ENCODE measurements around the gene PPP2R1B.
"Not testable (repeated sequence)": the region's sequence is repeated elsewhere in the genome, so short reads cannot be mapped to it uniquely, and the experiment has no call there.

PPP2R1B gene

DNA sequence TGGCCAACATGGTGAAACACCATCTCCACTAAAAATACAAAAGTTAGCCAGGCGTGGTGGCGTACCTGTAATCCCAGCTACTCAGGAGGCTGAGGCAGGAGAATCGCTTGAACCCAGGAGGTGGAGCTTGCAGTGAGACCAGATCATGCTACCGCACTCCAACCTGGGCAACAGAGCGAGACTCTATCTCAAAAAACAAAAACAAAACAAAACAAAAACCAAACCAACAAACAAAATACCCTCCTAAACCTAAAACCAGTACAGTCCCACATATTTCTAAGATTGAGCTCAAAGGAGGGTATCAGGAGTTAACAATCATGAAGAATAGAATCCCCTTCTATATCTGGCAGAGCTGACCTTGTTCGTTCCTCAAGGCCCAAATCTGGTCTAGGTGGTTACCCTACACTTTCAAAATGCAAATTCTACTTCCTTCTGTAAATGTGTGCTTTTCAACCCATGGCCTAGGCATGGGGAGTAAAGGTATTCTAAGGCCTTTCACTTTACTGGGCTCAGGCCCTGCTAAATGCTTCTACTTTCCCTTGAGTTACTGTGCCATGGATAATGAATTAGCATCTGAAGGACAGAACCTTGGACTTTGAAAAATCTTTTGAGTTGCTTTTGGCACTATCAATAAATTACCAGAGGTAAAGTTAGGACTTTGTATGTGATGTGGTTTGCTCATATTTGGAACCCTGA lies 10.4 kb upstream of the PPP2R1B start:
- no peak for DNase-seq (ENCODE audit: low read depth in 2 of 2)
- no peak overlapping the region for H3K4me3 ChIP-seq (replicated peaks in 1 of 2; ENCODE audit: low read depth in 2 of 2, low read length in 2 of 2)
- TF ChIP-seq, protein P1, sequence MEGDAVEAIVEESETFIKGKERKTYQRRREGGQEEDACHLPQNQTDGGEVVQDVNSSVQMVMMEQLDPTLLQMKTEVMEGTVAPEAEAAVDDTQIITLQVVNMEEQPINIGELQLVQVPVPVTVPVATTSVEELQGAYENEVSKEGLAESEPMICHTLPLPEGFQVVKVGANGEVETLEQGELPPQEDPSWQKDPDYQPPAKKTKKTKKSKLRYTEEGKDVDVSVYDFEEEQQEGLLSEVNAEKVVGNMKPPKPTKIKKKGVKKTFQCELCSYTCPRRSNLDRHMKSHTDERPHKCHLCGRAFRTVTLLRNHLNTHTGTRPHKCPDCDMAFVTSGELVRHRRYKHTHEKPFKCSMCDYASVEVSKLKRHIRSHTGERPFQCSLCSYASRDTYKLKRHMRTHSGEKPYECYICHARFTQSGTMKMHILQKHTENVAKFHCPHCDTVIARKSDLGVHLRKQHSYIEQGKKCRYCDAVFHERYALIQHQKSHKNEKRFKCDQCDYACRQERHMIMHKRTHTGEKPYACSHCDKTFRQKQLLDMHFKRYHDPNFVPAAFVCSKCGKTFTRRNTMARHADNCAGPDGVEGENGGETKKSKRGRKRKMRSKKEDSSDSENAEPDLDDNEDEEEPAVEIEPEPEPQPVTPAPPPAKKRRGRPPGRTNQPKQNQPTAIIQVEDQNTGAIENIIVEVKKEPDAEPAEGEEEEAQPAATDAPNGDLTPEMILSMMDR (IDR thresholded peaks at IDR 0.05; ENCODE audit: low read depth, low read length), result no peak

DNA sequence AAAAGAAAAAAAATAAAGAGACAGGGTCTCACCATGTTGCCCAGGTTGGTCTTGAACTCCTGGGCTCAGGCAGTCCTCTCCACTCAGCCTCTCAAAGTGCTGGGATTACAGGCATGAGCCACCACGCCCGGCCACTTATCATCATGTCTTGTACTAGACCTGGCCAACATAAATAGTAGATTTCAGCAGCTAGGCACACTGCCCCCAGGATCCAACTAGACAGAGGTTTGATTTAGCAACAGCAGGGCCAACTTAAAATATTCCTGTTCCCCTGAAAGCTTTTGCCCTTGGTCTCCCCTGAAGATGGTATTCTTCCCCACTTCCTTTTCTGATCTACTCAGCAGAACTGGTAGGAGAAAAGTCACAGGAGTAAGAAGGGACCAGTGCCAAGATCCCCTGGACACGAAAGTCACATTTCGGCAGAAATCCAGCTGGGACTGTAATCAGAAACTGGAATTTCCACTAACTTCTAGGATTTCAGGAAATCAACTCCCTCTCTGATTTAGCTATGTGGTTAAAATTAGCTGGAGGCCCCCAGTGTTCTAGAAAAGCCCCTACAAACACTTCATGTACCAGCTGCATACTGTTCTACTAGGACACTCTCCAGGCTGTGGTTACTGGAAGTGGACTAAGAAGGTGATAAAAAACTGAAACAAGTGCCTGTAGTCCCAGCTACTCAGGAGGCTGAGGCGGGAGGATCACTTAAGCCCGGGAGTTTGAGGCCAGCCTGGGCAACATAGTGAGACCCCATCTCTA lies 8.9 kb upstream of the PPP2R1B start:
- no peak overlapping the region for H3K4me3 ChIP-seq (replicated peaks in 1 of 2; ENCODE audit: low read depth in 2 of 2, low read length in 2 of 2)
- TF ChIP-seq, protein P1 (IDR thresholded peaks at IDR 0.05; ENCODE audit: low read depth, low read length), result no peak
- DNase-seq (ENCODE audit: low read depth in 2 of 2), result peak; percentile 41 to 82

DNA sequence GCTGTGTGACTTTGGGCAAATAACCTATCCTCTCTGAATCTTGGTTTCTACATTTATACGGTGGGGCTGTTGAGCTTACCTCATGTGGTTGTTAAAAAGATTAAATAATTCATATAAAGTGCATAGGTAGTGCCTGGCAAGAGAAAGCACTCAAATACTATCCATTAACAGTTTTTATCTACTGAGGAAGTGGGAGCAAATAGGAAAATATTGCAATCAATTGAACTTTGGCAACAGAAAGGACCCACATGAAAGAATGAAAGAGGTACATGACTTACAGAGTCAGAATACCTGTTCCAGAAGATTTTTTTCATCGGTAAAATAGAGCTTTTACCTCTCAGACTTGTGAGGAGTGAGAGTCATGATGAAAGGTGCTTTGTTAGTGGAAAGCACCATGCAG lies 6.3 kb upstream of the PPP2R1B start:
- no peak for DNase-seq (ENCODE audit: low read depth in 2 of 2)
- H3K4me3 ChIP-seq (replicated peaks in 1 of 2; ENCODE audit: low read depth in 2 of 2, low read length in 2 of 2), result no peak overlapping the region
- TF ChIP-seq, protein P1 (IDR thresholded peaks at IDR 0.05; ENCODE audit: low read depth, low read length), result no peak

DNA sequence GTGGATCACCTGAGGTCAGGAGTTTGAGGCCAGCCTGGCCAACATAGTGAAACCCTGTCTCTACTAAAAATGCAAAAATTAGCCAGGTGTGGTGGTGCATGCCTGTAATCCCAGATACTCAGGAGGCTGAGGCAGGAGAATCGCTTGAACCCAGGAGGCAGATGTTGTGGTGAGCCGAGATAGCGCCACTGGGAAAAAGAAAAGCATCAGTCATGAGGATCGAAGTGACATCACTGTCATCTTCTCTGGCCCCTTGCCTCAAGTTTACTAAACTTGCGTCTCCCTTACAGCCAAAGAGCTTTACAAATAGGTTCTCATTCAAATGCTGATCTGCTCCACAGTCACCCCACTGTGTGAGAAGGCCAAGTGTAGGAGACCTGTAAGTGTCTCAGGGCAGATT lies 5.0 kb upstream of the PPP2R1B start:
- not testable (repeated sequence) for H3K4me3 ChIP-seq (replicated peaks in 1 of 2; ENCODE audit: low read depth in 2 of 2, low read length in 2 of 2); DNase-seq (ENCODE audit: low read depth in 2 of 2)

DNA sequence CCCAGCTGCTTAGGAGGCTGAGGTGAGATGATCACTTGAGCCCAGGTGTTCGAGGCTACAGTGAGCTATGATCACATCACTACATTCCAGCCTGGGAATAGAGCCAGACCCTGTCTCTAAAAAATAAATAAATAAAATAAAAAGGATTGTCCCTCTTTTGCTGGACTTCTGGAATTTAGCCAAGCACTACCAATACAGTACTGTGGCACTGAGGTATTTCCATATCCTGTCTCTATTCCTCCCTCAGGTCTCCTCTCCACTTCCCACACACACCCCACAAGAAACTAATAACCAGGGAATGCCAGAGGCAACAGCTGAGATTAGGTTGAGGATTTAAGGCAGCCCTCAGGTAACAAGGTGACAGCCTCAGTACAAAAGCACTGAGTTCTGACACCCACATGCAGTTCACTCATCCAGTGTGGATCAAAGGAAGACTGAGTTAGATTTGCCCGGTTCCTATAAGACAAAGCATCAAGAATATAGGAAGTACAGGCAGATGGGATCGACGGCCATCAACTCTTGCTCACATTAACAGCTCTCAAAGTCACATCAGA lies 4.5 kb upstream of the PPP2R1B start:
- TF ChIP-seq, protein P1 (IDR thresholded peaks at IDR 0.05; ENCODE audit: low read depth, low read length), result no peak

DNA sequence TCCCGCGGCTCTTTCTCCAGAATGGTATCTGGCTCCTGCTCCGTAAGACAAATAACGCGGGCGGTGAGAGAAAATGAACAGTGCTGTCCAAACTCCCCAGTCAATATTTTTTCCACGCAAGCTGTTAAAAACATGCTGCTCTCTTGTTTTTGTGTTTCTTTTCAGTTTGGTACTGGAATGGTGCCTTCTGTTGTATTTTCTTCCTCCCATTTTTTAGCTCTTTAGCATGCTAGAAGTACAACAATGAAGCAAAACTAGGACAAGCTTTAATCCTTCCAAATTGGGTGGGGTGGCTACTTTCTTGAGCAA lies 599 bp upstream of the PPP2R1B start:
- TF ChIP-seq, protein P1 (IDR thresholded peaks at IDR 0.05; ENCODE audit: low read depth, low read length), result no peak
- DNase-seq (ENCODE audit: low read depth in 2 of 2), result no peak
- peak overlapping the region; percentile 85 to 95 for H3K4me3 ChIP-seq (replicated peaks in 1 of 2; ENCODE audit: low read depth in 2 of 2, low read length in 2 of 2)

More for the DNA sequence above, 4.5 kb upstream of the PPP2R1B start:
- H3K4me3 ChIP-seq (replicated peaks in 1 of 2; ENCODE audit: low read depth in 2 of 2, low read length in 2 of 2), result no peak overlapping the region
- DNase-seq (ENCODE audit: low read depth in 2 of 2), result no peak

DNA sequence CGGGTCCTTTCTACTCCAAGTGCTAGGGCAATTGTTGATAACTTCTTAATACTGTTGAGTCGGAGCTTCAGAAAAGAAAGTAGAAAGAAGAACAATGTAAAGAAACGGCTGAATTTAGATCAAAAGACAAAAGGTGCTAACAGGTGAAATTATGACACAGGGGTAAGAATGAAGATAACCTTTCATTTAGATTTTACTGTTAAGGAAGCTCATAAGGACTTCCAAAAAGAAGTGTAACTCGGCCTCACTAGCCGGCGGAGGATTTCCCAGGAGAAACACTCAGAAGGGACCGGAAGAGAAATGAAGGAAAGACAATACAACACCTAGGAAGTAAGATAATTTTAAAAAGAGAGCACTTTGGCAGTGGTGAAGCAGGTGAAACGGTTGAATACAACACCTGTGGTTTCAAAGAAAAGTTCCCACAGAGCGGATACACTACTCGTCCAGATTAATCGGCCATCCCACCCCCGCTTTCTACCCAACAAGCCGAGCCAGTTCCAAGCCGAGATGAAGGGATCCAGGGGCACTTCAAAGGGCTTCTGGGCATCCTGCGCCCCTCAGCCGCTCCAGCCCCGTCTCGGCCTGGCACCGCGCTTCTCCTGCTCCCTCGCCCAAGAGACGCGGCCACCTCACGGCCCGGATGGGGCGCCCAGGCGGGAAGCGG lies 737 bp downstream of the PPP2R1B start:
- H3K4me3 ChIP-seq (replicated peaks in 1 of 2; ENCODE audit: low read depth in 2 of 2, low read length in 2 of 2), result peak overlapping the region; percentile 85 to 95
- DNase-seq (ENCODE audit: low read depth in 2 of 2), result no peak
- TF ChIP-seq, protein P1 (IDR thresholded peaks at IDR 0.05; ENCODE audit: low read depth, low read length), result no peak

Measured in cardiac fibroblast (primary cell).